GM13976 (cell line): ENCODE results near the gene GPNMB.
A peak's percentile ranks its signal among the peaks of the same experiment; 100 is the strongest.

Experiments
- DNase-seq: peaks from one replicate; pipeline ENCODE4 v3.0.0; 2012; ENCODE audit warnings: low spot score
- in situ Hi-C: fragments of 300-500 bp; cut with MboI; formaldehyde crosslinking; loops from one replicate; pipeline ENCODE4 v1.12.0; 2022; ENCODE audit warnings: low sequenced_read_pairs, mixed read lengths, inconsistent platforms; ENCODE audit not compliant: unreplicated experiment
- TF ChIP-seq, protein P1 (sequence below): IDR thresholded peaks from 2 replicates; pipeline ENCODE4 v1.5.1; 2012; ENCODE audit warnings: borderline replicate concordance, mild to moderate bottlenecking; ENCODE audit not compliant: insufficient read depth; ENCODE audit errors: extremely low read depth, missing control alignments, control extremely low read depth

GPNMB gene

DNA sequence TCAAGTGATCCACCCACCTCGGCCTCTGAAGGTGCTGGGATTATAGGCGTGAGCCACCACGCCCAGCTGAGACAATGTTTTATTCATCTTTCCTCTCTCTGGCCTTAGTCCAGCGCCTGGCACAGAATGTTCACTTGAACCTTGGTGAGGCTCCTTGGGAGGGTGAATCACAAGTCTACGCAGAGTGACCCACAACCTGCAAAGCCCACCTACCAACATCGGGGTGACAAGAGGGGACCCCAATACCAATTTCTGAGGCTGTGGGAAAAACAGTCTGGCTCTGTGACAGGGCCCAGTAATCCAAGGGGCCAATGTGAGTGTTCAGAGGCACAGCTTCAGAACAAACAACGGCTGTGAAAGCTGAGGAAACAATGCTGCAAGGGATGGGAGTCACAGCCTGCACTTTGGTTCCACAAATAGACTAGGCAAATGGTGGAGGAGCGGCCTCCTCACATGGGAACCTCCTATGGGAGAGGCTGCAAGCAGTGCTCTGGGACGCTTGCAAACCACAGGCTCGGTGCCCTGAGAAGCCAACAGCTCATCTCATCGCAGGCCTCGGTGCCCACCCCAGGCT is 47.0 kb downstream of the GPNMB start:
- TF ChIP-seq, protein P1, sequence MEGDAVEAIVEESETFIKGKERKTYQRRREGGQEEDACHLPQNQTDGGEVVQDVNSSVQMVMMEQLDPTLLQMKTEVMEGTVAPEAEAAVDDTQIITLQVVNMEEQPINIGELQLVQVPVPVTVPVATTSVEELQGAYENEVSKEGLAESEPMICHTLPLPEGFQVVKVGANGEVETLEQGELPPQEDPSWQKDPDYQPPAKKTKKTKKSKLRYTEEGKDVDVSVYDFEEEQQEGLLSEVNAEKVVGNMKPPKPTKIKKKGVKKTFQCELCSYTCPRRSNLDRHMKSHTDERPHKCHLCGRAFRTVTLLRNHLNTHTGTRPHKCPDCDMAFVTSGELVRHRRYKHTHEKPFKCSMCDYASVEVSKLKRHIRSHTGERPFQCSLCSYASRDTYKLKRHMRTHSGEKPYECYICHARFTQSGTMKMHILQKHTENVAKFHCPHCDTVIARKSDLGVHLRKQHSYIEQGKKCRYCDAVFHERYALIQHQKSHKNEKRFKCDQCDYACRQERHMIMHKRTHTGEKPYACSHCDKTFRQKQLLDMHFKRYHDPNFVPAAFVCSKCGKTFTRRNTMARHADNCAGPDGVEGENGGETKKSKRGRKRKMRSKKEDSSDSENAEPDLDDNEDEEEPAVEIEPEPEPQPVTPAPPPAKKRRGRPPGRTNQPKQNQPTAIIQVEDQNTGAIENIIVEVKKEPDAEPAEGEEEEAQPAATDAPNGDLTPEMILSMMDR: no peak
- in situ Hi-C loops: loop anchor here (25.0 kb wide), 1 partner anchor 419 kb away; the partner anchor contains the start of gene STK31
- no peak for DNase-seq

DNA sequence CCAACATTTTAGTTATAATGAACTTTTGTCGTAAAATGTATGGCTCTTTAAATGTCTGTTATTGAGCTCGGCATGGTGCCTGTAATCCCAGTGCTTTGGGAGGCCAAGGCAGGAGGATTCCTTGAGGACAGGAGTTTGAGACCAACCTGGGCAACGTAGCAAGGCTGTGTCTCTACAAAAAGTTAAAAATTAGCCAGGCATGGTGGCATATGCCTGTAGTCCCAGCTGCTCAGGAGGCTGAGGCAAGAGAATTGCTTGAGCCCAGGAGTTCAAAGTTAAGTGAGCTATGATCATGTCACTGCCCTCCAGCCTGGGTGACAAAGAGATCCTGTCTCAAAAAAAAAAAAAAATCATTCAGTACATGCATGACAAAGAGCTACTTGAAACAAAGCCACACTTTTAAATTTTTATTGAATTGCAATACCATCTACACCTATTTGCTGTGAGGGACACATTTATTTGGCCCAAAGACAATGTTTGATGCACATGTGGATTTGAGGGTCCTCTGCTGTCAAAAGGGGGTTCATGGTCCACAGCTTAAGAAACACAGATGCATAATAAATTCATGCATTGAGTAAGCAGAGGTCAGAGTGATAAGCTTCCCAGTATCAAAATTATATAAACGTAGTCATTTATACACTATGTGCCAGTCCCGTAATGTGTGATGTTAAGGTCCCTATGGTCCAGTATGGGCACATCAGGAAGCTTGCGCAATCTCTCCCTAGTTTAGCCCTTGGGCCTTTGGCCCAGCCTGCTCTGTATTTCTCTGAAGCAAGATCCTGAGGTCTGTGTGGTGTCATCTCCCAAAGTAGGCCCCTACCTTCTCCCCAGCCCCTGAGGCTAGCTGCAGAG is 48.2 kb downstream of the GPNMB start:
- in situ Hi-C loops: loop anchor here (25.0 kb wide), 1 partner anchor 418 kb away; the partner anchor contains the start of gene STK31
- no peak for DNase-seq
- TF ChIP-seq, protein P1: no peak

DNA sequence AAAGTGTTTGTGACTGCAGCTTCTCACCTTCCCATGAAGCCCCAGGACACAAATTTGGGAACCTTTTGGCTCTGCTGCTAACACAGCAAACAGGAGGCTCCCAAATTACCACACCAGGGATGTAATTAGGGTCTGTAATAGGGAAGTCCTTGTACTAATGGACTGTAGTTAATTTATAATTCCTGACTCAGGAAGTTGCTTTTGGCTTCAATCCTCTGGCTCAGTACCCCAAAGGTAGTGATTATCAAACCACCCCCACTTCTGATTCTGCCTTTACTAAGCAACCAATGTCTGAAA is 48.8 kb downstream of the GPNMB start:
- in situ Hi-C loops: loop anchor here (25.0 kb wide), 1 partner anchor 417 kb away; the partner anchor contains the start of gene STK31
- TF ChIP-seq, protein P1: no peak
- no peak for DNase-seq

DNA sequence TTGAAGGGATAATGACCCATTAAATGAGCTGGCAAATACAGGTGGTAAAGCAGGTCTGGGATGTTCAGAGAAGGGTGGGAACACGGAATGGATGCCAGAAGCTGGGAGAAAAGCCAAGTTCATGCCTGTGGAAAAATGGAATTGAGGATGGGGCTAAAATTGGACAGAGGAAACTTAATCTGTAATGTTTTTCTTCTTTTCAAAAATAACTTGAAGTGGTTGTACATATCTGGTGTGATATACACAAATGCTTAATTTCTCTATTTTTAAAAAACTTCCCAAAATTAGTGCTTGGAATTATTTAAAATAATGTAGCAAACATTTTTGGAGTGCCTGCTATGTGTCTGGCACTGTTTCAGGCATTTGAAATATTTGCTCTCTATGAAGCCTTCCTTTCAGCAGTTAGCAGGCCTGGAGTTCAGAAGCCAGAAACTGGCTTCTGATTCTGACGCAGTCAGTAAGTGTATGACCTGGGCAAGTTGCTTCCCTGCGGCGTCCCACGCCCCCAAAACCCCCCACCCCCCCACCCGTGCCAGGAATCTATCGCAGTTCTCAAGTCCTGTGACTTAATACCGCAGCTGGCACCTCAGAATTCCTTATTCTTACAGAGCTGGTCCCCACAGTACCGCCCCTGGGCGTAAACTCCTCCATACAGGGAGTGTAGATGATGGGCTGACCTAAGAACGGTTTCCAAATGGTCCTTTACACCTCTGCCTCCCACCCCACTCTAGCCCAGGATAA is 51.7 kb downstream of the GPNMB start:
- no peak for DNase-seq
- TF ChIP-seq, protein P1: no peak
- in situ Hi-C loops: loop anchor here (25.0 kb wide), 1 partner anchor 414 kb away; the partner anchor contains the start of gene STK31

DNA sequence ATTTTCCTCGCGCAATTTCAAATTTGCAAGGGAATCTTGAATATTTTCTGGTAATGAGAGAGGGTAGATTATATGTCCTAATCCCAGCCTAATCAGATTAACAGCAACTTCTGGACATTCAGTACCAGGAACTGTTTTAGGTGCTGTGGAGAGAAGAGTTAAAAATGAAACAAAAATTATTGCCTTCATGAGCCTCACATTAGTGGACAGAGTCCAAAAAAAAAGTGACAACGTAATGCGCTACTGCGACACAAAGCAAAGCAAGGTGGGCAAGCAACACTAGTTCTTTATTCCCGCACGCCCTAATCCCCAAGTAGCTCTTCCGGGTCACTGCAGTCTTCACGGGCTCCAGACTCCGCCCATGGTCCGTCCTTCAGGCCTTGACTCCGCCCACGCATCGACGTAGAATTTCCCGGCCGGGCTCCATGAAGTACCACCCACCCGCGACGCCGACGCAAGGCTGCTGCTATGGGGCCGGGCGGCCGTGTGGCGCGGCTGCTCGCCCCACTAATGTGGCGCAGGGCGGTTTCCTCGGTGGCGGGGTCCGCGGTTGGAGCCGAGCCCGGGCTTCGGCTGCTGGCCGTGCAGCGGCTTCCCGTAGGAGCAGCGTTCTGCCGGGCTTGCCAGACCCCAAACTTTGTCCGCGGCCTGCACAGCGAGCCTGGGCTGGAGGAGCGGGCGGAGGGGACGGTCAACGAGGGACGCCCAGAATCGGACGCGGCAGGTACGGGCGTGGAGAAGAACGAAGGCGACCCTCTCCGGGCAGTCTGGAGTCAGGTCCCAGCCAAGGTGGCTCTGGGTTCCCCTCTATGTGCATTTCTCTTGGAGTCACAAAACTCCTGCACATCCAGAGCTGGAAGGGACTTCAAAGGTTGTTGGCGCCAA is 52.6 kb downstream of the GPNMB start, which contains the start of gene MALSU1:
TSS of gene MALSU1 (plus strand) at position 455 of the 885 bp plus-strand sequence. CDS start at position 469, 14 bp downstream.
- TF ChIP-seq, protein P1: no peak
- peak; percentile 97 for DNase-seq
- in situ Hi-C loops: loop anchor here (25.0 kb wide), 1 partner anchor 413 kb away; the partner anchor contains the start of gene STK31

DNA sequence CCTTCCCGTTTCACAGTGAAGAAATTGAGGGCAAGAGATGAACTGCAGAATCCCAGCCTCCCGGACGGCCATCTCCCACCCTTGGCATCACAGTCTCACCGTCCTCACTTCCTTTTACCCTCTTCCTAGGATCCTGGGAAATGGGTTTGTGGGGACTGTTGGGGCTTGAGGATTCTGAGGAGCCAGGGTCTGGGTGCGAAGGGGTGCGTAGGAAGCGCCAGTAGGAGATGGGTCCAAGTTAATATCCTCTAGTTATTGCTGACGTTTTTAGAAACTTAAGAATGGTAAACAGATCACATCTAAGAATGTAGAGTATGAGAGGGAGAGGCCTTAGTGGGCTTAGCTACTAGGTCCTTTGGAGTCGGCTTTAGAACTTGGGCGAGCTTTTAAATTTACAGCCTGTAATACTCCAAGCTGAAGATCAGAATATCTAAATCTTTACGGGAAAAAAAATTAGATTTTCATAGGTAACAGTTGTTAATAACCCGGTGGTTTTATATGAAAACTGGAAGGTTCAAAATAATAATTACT is 53.3 kb downstream of the GPNMB start:
- in situ Hi-C loops: loop anchor here (25.0 kb wide), 1 partner anchor 412 kb away; the partner anchor contains the start of gene STK31
- TF ChIP-seq, protein P1: no peak
- DNase-seq: no peak
